Uterus (tissue), 4 donors: ENCODE results near the gene THRB. TPM values are rescaled to one million over a fixed set of nuclear protein-coding genes. Genes with fewer than 3 reads are reported as not detected.

Experiments used
- DNase-seq, 2 donors: peaks; one replicate each; pipeline ENCODE4 v3.0.0-alpha.2; 2019 to 2020
- H3K27ac ChIP-seq, 2 donors: fragments of 200-600 bp; sonication (generic); 1 replicate in 1 of 2; 2 replicates in 1 of 2; pipeline ENCODE4 v1.5.1; 2016 to 2018
- H3K27me3 ChIP-seq, 2 donors: fragments of 200-600 bp; sonication (generic); one replicate each; pipeline ENCODE4 v1.5.1; 2018 to 2019; ENCODE audit warnings: control low read depth in 1 of 2
- H3K36me3 ChIP-seq, 2 donors: fragments of 200-600 bp; sonication (generic); one replicate each; pipeline ENCODE4 v1.5.1; 2019; ENCODE audit warnings: control low read depth in 1 of 2
- H3K4me1 ChIP-seq, 2 donors: fragments of 200-600 bp; sonication (generic); one replicate each; pipeline ENCODE4 v1.5.1; 2018 to 2019; ENCODE audit warnings: control low read depth in 1 of 2
- H3K4me3 ChIP-seq, 2 donors: fragments of 200-600 bp; sonication (generic); 1 replicate in 1 of 2; 2 replicates in 1 of 2; pipeline ENCODE4 v1.5.1; 2018 to 2019; ENCODE audit warnings: mild to moderate bottlenecking in 1 of 2
- H3K9me3 ChIP-seq, 2 donors: fragments of 200-600 bp; sonication (generic); one replicate each; pipeline ENCODE4 v1.5.1; 2019; ENCODE audit warnings: control low read depth in 1 of 2
- POLR2A ChIP-seq, 2 donors: fragments of 450-650 bp; IDR thresholded peaks; one replicate each; pipeline ENCODE4 v1.6.1; 2016; ENCODE audit warnings: antibody characterized with exemption in 2 of 2, mild to moderate bottlenecking in 1 of 2, moderate library complexity in 1 of 2
- intact Hi-C: fragments of 100-400 bp; cut with DNase I; formaldehyde crosslinking; loops from one replicate; pipeline ENCODE4 v1.15.1; 2023; ENCODE audit warnings: low total_unique reads
- total RNA-seq, 4 donors: library from RNA; depleted of rRNA in 3 of 4; stranded (reverse); fragments of >200 nt in 3 of 4; gene quantifications; one replicate each; pipeline versions ENCODE4 v1.1.0 to v1.2.4, GENCODE V29; 2014 to 2023
- TF ChIP-seq, protein P1 (sequence below), 4 experiments: fragments of 200-600 bp in 2 of 4; fragments of 450-650 bp in 2 of 4; sonication (generic) in 2 of 4; IDR thresholded peaks; one replicate each; pipeline ENCODE4 v1.5.1; 2016 to 2019; ENCODE audit warnings: antibody characterized with exemption in 4 of 4, mild to moderate bottlenecking in 2 of 4, moderate library complexity in 1 of 4
- donor health status: DM: yes; HTN: yes; CAD: no.

Gene THRB
- total RNA-seq, 4 donors from 2014 or later = 4.6 to 38.2 (median 17.3) TPM

- intact Hi-C loops = no loop called here
- Histone ChIP-seq H3K4me1 (peaks cover 0 to 4% of the 10 kb centered on the region in 2 donors), H3K4me3 (no peak overlapping the region), H3K27ac (no peak overlapping the region), H3K9me3 (no peaks in the 10 kb centered on the region), H3K27me3 (no peaks in the 10 kb centered on the region), H3K36me3 (no peaks in the 10 kb centered on the region)
- TF ChIP-seq, protein P1, sequence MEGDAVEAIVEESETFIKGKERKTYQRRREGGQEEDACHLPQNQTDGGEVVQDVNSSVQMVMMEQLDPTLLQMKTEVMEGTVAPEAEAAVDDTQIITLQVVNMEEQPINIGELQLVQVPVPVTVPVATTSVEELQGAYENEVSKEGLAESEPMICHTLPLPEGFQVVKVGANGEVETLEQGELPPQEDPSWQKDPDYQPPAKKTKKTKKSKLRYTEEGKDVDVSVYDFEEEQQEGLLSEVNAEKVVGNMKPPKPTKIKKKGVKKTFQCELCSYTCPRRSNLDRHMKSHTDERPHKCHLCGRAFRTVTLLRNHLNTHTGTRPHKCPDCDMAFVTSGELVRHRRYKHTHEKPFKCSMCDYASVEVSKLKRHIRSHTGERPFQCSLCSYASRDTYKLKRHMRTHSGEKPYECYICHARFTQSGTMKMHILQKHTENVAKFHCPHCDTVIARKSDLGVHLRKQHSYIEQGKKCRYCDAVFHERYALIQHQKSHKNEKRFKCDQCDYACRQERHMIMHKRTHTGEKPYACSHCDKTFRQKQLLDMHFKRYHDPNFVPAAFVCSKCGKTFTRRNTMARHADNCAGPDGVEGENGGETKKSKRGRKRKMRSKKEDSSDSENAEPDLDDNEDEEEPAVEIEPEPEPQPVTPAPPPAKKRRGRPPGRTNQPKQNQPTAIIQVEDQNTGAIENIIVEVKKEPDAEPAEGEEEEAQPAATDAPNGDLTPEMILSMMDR (IDR thresholded peaks at IDR 0.05) = no peak
- no peak for TF ChIP-seq POLR2A (IDR thresholded peaks at IDR 0.05)
- DNase-seq = no peak
Observed at GRCh38 chr3:24462737-24463136, 31.9 kb downstream of the THRB start.

DNA sequence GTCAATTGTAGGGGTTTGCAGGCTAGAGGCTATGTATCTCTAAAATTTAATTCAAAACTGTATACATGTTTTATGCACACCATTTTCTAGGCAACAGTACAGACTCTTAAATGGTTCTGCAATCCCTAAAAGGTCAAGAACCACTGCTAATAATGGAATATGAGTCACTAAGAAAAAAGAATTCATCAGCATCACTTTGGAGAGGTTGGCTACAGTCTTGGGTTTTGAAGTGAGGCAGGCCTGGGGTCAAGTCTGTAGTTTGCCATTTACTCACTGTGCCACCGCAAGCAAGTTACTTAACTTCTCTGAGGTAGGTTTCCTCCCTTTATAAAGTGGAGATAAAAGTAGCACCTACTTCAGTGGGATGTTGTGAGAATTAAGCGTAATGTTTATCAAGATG is 33.7 kb downstream of the THRB start:
- no peak for TF ChIP-seq POLR2A (IDR thresholded peaks at IDR 0.05)
- TF ChIP-seq, protein P1 (IDR thresholded peaks at IDR 0.05) = no peak
- DNase-seq = no peak
- no peaks in the 10 kb centered on the region for H3K27me3 ChIP-seq
- H3K4me1 ChIP-seq = peaks cover 0 to 4% of the 10 kb centered on the region in 2 donors
- H3K9me3 ChIP-seq = no peaks in the 10 kb centered on the region
- H3K36me3 ChIP-seq = no peaks in the 10 kb centered on the region
- intact Hi-C loops = no loop called here
- H3K4me3 ChIP-seq = no peak overlapping the region
- H3K27ac ChIP-seq = no peak overlapping the region

DNA sequence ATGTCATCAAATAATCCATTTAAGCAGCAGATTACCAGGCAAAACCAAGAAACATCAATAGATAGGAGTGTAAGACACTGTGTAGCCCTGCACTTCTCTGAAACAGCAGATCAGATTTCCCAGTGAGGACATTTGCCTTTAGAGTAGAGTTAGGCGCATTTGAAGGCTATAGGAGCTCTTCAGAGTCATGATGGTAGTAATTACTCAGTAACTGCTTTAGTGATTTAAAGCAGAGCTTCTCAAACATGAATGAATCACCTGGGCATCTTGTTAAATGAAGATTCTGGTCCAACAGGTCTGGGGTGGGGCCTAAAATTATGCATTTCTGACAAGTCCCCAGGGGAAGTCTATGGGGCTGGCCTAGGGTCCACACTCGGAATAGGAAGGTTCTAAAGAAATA is 36.9 kb downstream of the THRB start:
- Histone ChIP-seq H3K36me3 (no peaks in the 10 kb centered on the region), H3K4me1 (peaks cover 0 to 4% of the 10 kb centered on the region in 2 donors), H3K27me3 (no peaks in the 10 kb centered on the region), H3K9me3 (no peaks in the 10 kb centered on the region), H3K4me3 (no peak overlapping the region), H3K27ac (no peak overlapping the region)
- intact Hi-C loops = no loop called here
- DNase-seq = no peak
- TF ChIP-seq, protein P1 (IDR thresholded peaks at IDR 0.05) = no peak
- no peak for TF ChIP-seq POLR2A (IDR thresholded peaks at IDR 0.05)

DNA sequence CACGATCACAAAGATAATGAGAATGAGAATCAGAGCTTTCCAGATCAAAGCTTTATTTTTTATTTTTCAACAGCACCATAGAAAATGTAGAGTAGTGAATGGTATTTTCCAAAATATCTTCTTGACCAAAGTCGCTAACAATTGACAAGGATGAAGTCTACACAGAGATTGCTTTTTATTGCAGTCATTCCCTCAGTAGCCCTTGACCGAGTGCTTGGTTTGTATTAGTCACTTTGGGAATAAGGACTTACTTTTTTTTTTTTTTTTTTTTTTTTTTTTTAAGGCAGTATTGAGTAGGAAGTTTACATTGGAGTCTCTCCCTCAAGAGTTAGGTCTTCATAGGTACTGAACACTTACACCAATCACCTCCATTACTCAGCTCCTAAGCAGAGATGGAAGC is 39.8 kb downstream of the THRB start:
- intact Hi-C loops = no loop called here
- TF ChIP-seq POLR2A (IDR thresholded peaks at IDR 0.05) = no peak
- TF ChIP-seq, protein P1 (IDR thresholded peaks at IDR 0.05) = no peak

GRCh38 chr3:24454393-24454792 is 40.3 kb downstream of the THRB start:
- Histone ChIP-seq H3K9me3 (no peaks in the 10 kb centered on the region), H3K27ac (no peak overlapping the region), H3K4me3 (no peak overlapping the region), H3K4me1 (no peaks in the 10 kb centered on the region), H3K36me3 (no peaks in the 10 kb centered on the region), H3K27me3 (no peaks in the 10 kb centered on the region)
- intact Hi-C loops = no loop called here
- TF ChIP-seq, protein P1 (IDR thresholded peaks at IDR 0.05) = no peak
- no peak for TF ChIP-seq POLR2A (IDR thresholded peaks at IDR 0.05)
- no peak for DNase-seq

More for the DNA sequence above, 39.8 kb downstream of the THRB start:
- Histone ChIP-seq H3K4me3 (no peak overlapping the region), H3K27ac (no peak overlapping the region), H3K27me3 (no peaks in the 10 kb centered on the region), H3K36me3 (no peaks in the 10 kb centered on the region), H3K9me3 (no peaks in the 10 kb centered on the region), H3K4me1 (no peaks in the 10 kb centered on the region)
- no peak for DNase-seq
